H9 (cell line): ENCODE data around the gene UXT. TPM values are rescaled to one million over a fixed set of nuclear protein-coding genes. Genes with fewer than 3 reads are reported as not detected.

ENCODE experiments used
- DNase-seq: peaks from one replicate; pipeline ENCODE4 v3.0.0-alpha.2; 2017
- H2AFZ ChIP-seq: one replicate; pipeline ENCODE4 v1.6.1; 2013; ENCODE audit warnings: mild to moderate bottlenecking, low read length, control low read depth, moderate library complexity
- H2AK5ac ChIP-seq: 2 replicates; pipeline ENCODE4 v1.6.1; 2013; ENCODE audit warnings: low read length, control low read depth, mixed read lengths; ENCODE audit not compliant: insufficient read length
- H2BK120ac ChIP-seq: one replicate; pipeline ENCODE4 v1.6.1; 2013; ENCODE audit warnings: low read depth, mild to moderate bottlenecking, low read length, control low read depth, inconsistent platforms; ENCODE audit not compliant: poor library complexity, severe bottlenecking
- H2BK12ac ChIP-seq: 2 replicates; pipeline ENCODE4 v1.6.1; 2013; ENCODE audit warnings: low read length, control low read depth, mixed read lengths, low read depth; ENCODE audit not compliant: insufficient read length
- H2BK15ac ChIP-seq: 2 replicates; pipeline ENCODE4 v1.6.1; 2013; ENCODE audit warnings: low read depth, low read length, control low read depth
- H2BK20ac ChIP-seq: one replicate; pipeline ENCODE4 v1.6.1; 2013; ENCODE audit warnings: low read depth, mild to moderate bottlenecking, low read length, control low read depth, inconsistent platforms; ENCODE audit not compliant: poor library complexity, severe bottlenecking
- H2BK5ac ChIP-seq: 2 replicates; pipeline ENCODE4 v1.6.1; 2013; ENCODE audit warnings: low read length, control low read depth, mixed read lengths; ENCODE audit not compliant: insufficient read length
- H3K14ac ChIP-seq: 2 replicates; pipeline ENCODE4 v1.6.1; 2013; ENCODE audit warnings: low read length, control low read depth; ENCODE audit not compliant: insufficient read depth
- H3K18ac ChIP-seq: 2 replicates; pipeline ENCODE4 v1.6.1; 2013; ENCODE audit warnings: low read depth, mild to moderate bottlenecking, mixed read lengths, low read length, control low read depth; ENCODE audit not compliant: insufficient read length
- H3K23ac ChIP-seq: 2 replicates; pipeline ENCODE4 v1.6.1; 2013; ENCODE audit warnings: low read length, control low read depth, mixed read lengths, low read depth; ENCODE audit not compliant: insufficient read length
- H3K23me2 ChIP-seq: 2 replicates; pipeline ENCODE4 v1.6.1; 2013; ENCODE audit warnings: low read depth, mild to moderate bottlenecking, mixed read lengths, low read length, control low read depth; ENCODE audit not compliant: insufficient read length, poor library complexity, severe bottlenecking
- H3K27ac ChIP-seq: 2 replicates; pipeline ENCODE4 v1.5.1; 2013; ENCODE audit warnings: low read length, control low read depth, mixed read lengths, low read depth; ENCODE audit not compliant: insufficient read length
- H3K27me3 ChIP-seq: 2 replicates; pipeline ENCODE4 v1.6.1; 2013; ENCODE audit warnings: low read length, control low read depth, inconsistent platforms; ENCODE audit not compliant: insufficient read depth
- H3K4ac ChIP-seq: 2 replicates; pipeline ENCODE4 v1.6.1; 2013; ENCODE audit warnings: low read depth, mild to moderate bottlenecking, control low read depth, inconsistent platforms, low read length, moderate library complexity
- H3K4me1 ChIP-seq: 2 replicates; pipeline ENCODE4 v1.6.1; 2013; ENCODE audit warnings: low read length, control low read depth, inconsistent platforms; ENCODE audit not compliant: insufficient read depth
- H3K4me2 ChIP-seq: 2 replicates; pipeline ENCODE4 v1.6.1; 2013; ENCODE audit warnings: low read length, control low read depth, mixed read lengths; ENCODE audit not compliant: insufficient read length, insufficient read depth
- H3K56ac ChIP-seq: 2 replicates; pipeline ENCODE4 v1.6.1; 2013; ENCODE audit warnings: low read depth, mild to moderate bottlenecking, mixed read lengths, low read length, control low read depth; ENCODE audit not compliant: insufficient read length
- H3K79me1 ChIP-seq: 2 replicates; pipeline ENCODE4 v1.6.1; 2013; ENCODE audit warnings: low read depth, mild to moderate bottlenecking, moderate library complexity, low read length, control low read depth, inconsistent platforms; ENCODE audit not compliant: insufficient read depth, poor library complexity, severe bottlenecking
- H3K79me2 ChIP-seq: 2 replicates; pipeline ENCODE4 v1.6.1; 2013; ENCODE audit warnings: low read length, control low read depth, inconsistent platforms; ENCODE audit not compliant: insufficient read depth
- H3K9ac ChIP-seq: 2 replicates; pipeline ENCODE4 v1.6.1; 2013; ENCODE audit warnings: low read length, control low read depth, mixed read lengths; ENCODE audit not compliant: insufficient read length; ENCODE audit errors: extremely low read depth
- H3K9me3 ChIP-seq: one replicate; pipeline ENCODE4 v1.6.1; 2013; ENCODE audit warnings: low read depth, low read length, inconsistent platforms; ENCODE audit not compliant: control insufficient read depth
- H3T11ph ChIP-seq: one replicate; pipeline ENCODE4 v1.6.1; 2013; ENCODE audit warnings: mild to moderate bottlenecking, low read length, control low read depth, inconsistent platforms
- H4K20me1 ChIP-seq: one replicate; pipeline ENCODE4 v1.6.1; 2013; ENCODE audit not compliant: control insufficient read depth, insufficient read length, insufficient read depth
- H4K5ac ChIP-seq: 2 replicates; pipeline ENCODE4 v1.6.1; 2013; ENCODE audit warnings: low read depth, mild to moderate bottlenecking, mixed read lengths, low read length, control low read depth; ENCODE audit not compliant: insufficient read length
- H4K8ac ChIP-seq: replicated peaks from 2 replicates; pipeline ENCODE4 v1.6.1; 2013; ENCODE audit warnings: low read length, control low read depth, mixed read lengths, low read depth; ENCODE audit not compliant: insufficient read length
- H4K91ac ChIP-seq: 2 replicates; pipeline ENCODE4 v1.6.1; 2013; ENCODE audit warnings: low read depth, mild to moderate bottlenecking, moderate library complexity, mixed read lengths, low read length, control low read depth; ENCODE audit not compliant: insufficient read length
- H3K27ac Mint-ChIP-seq, 3 experiments: 2 replicates in 2 of 3; 3 replicates in 1 of 3; pipeline ENCODE4 v1.8.0; 2020 to 2021; ENCODE audit warnings: mixed read lengths in 3 of 3, mild to moderate bottlenecking in 1 of 3, moderate library complexity in 1 of 3
- H3K27me3 Mint-ChIP-seq: 2 replicates; pipeline ENCODE4 v1.8.0; 2021; ENCODE audit warnings: low read depth, mild to moderate bottlenecking, moderate library complexity, mixed read lengths
- H3K36me3 Mint-ChIP-seq, 3 experiments: 2 replicates in 2 of 3; 3 replicates in 1 of 3; pipeline ENCODE4 v1.8.0; 2020 to 2021; ENCODE audit warnings: low read depth in 3 of 3, mixed read lengths in 3 of 3; ENCODE audit not compliant: insufficient read depth in 1 of 3
- H3K4me1 Mint-ChIP-seq, 2 experiments: 2 replicates each; pipeline ENCODE4 v1.8.0; 2020; ENCODE audit warnings: mixed read lengths in 2 of 2
- H3K4me3 Mint-ChIP-seq, 2 experiments: 2 replicates in 1 of 2; 3 replicates in 1 of 2; pipeline ENCODE4 v1.8.0; 2020 to 2021; ENCODE audit warnings: mild to moderate bottlenecking in 2 of 2, mixed read lengths in 2 of 2, moderate library complexity in 1 of 2
- H3K9me3 Mint-ChIP-seq, 2 experiments: 2 replicates in 1 of 2; 3 replicates in 1 of 2; pipeline ENCODE4 v1.8.0; 2020; ENCODE audit warnings: mild to moderate bottlenecking in 2 of 2, mixed read lengths in 2 of 2, moderate library complexity in 1 of 2
- CTCF ChIP-seq: fragments of 200-600 bp; sonication (generic); conservative IDR thresholded peaks from 3 replicates; pipeline ENCODE4 v1.8.0; 2021; ENCODE audit warnings: antibody characterized with exemption, mild to moderate bottlenecking
- WGBS: extraction: QIAGEN DNeasy Blood & Tissue Kit; methylation state at CpG from one replicate; pipeline ENCODE4 v1.1.7; 2013; ENCODE audit warnings: missing lambda C conversion rate, low lambda C conversion rate, mixed read lengths; ENCODE audit not compliant: insufficient read length; ENCODE audit errors: extremely low coverage; 5-methylcytosine and 5-hydroxymethylcytosine counted together
- total RNA-seq: library from RNA; stranded (reverse); gene quantifications from 2 replicates; pipeline ENCODE4 v1.2.1, GENCODE V29; 2021

The UXT gene
- total RNA-seq, 1 experiment from 2014 or later, result 95.1 TPM

GRCh38 chrX:47706575-47706974, 47.6 kb upstream of the UXT start:
- Mint-ChIP-seq H3K27ac (no peak overlapping the region), H3K4me1 (peaks cover 9 to 12% of the 10 kb centered on the region in 2 experiments; a peak in 3 of 4 replicates), H3K9me3 (peaks cover 74 to 76% of the 10 kb centered on the region in 2 experiments), H3K27me3 (no peaks in the 10 kb centered on the region; the same call in 1 of the 2 replicates), H3K36me3 (peaks cover 0 to 3% (median 0%) of the 10 kb centered on the region in 3 experiments; a peak in 2 of 7 replicates), H3K4me3 (no peak overlapping the region)
- H3T11ph ChIP-seq, result no peak overlapping the region
- H3K18ac ChIP-seq, result no peak overlapping the region
- H2BK20ac ChIP-seq, result no peak overlapping the region
- H3K23ac ChIP-seq, result no peak overlapping the region
- no peak overlapping the region for H2AFZ ChIP-seq
- H3K14ac ChIP-seq, result no peak overlapping the region
- H4K91ac ChIP-seq, result no peak overlapping the region
- no peak for DNase-seq
- H3K4me2 ChIP-seq, result no peak overlapping the region
- no peak overlapping the region for H2BK5ac ChIP-seq
- H3K4me1 ChIP-seq, result no peaks in the 10 kb centered on the region
- H2BK12ac ChIP-seq, result no peak overlapping the region
- peaks cover 42% of the 10 kb centered on the region for H3K9me3 ChIP-seq
- H3K27ac ChIP-seq, result no peak overlapping the region
- no peak for TF ChIP-seq CTCF
- WGBS, result no CpG with 5 or more reads among the region's 3 CpGs
- H4K5ac ChIP-seq, result no peak overlapping the region
- H2AK5ac ChIP-seq, result no peak overlapping the region
- peaks cover 2% of the 10 kb centered on the region for H4K20me1 ChIP-seq
- no peaks in the 10 kb centered on the region for H3K79me2 ChIP-seq
- no peaks in the 10 kb centered on the region for H3K27me3 ChIP-seq
- no peak overlapping the region for H3K9ac ChIP-seq
- no peaks in the 10 kb centered on the region for H3K23me2 ChIP-seq
- H2BK15ac ChIP-seq, result no peak overlapping the region
- H3K56ac ChIP-seq, result no peak overlapping the region
- no peak overlapping the region for H2BK120ac ChIP-seq
- H3K79me1 ChIP-seq, result no peaks in the 10 kb centered on the region
- no peak overlapping the region for H3K4ac ChIP-seq
- no peak overlapping the region for H4K8ac ChIP-seq
